ENCODE results near the gene PLCH1.

The PLCH1 gene

GRCh38 chr3:155387571-155387970, 357.3 kb downstream of the PLCH1 start:
- DNase-seq (ENCODE audit: low read depth in 1 of 2, low spot score in 1 of 2): no peak

DNA sequence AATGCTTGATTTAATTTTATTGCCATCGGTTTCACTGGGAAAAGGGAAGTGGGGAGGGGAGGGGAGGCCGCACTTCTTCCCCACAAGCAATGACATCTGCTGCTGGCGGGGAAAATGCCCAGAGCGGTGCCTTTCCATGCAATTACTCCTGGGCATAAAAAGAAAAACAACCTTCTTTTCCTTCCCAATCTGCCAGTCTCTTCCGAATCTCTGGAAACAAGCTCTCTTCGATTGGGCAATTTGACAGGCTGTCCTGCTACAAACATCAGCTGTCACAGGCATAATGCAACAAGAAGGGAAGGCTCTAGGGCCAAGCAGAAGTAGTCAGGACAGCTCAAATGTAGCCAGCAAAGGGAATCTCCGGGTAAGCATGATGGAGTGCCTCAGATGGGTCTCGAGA, 358.0 kb downstream of the PLCH1 start:
- no peak for DNase-seq (ENCODE audit: low read depth in 1 of 2, low spot score in 1 of 2)

GRCh38 chr3:155385896-155386625, 358.8 kb downstream of the PLCH1 start:
- no peak for DNase-seq (ENCODE audit: low read depth in 1 of 2, low spot score in 1 of 2)

- no peak for DNase-seq (ENCODE audit: low read depth in 1 of 2, low spot score in 1 of 2)
These were observed 362.4 kb downstream of the PLCH1 start for GRCh38 chr3:155382396-155383042.

DNA sequence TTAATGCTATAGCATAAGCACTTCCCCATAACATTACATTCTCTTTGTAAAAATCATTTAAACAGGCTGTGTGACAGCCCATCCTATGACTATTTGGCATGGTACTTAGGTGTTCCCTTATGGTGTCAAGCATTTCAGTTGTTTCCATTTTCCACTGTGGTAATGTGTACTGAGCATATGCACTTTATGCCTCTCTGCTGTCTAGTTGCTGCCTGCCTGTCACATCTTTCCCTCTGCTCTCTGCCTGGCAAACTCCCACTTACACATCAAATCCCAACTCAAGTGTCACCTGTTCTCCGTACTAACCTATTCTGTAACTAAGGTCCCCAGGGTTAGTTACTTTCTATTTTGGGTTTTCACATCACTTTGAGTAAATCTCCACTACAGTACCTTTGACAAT, 367.0 kb downstream of the PLCH1 start:
- no peak for DNase-seq (ENCODE audit: low read depth in 1 of 2, low spot score in 1 of 2)

GRCh38 chr3:155377071-155377470, 367.8 kb downstream of the PLCH1 start:
- no peak for DNase-seq (ENCODE audit: low read depth in 1 of 2, low spot score in 1 of 2)

- no peak for DNase-seq (ENCODE audit: low read depth in 1 of 2, low spot score in 1 of 2)
These were observed 372.6 kb downstream of the PLCH1 start for GRCh38 chr3:155372281-155372680.

- no peak for DNase-seq (ENCODE audit: low read depth in 1 of 2, low spot score in 1 of 2)
These were observed 373.9 kb downstream of the PLCH1 start for GRCh38 chr3:155370764-155371503.

DNA sequence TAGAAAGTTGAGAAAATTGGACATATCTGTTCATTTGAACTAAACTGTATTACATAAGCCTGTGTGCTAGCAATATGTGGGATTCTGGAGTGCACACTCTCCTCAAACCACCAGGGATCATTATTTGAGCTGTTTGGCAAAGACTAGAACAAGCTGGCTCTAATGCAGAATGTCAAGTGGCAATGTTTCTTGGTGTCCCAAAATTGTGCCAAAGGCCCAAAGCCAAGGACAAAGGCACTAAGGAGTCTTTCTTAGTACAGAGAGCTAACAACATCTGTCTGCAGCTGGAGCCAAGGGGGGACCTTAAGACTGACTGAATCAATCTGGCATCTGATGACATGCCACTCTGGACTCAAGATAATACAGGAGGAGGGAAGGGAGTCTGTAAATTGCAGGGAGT, 374.7 kb downstream of the PLCH1 start:
- no peak for DNase-seq (ENCODE audit: low read depth in 1 of 2, low spot score in 1 of 2)

DNA sequence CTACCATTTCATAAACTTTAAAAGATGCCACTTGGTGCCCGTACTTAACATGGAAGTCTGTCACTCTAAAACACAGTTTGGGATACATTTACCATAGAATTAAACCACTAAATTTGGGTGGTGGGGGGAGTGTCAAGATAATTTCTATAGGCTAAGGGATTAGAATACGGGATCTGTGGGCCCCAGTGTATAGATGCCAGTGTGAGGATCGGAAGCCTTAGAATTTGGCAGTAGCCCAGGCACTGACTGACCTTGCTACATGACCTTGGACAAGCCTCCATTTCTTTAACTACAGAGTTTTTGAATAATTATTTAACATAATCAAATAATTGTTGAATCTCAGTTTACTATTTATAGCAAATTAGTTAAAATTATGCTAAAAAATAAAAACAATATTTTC, 375.1 kb downstream of the PLCH1 start:
- DNase-seq (ENCODE audit: low read depth in 1 of 2, low spot score in 1 of 2): no peak

- no peak for DNase-seq (ENCODE audit: low read depth in 1 of 2, low spot score in 1 of 2)
These were observed 375.6 kb downstream of the PLCH1 start for GRCh38 chr3:155369244-155369643.

- DNase-seq (ENCODE audit: low read depth in 1 of 2, low spot score in 1 of 2): no peak
These were observed 376.1 kb downstream of the PLCH1 start for GRCh38 chr3:155368786-155369185.

DNA sequence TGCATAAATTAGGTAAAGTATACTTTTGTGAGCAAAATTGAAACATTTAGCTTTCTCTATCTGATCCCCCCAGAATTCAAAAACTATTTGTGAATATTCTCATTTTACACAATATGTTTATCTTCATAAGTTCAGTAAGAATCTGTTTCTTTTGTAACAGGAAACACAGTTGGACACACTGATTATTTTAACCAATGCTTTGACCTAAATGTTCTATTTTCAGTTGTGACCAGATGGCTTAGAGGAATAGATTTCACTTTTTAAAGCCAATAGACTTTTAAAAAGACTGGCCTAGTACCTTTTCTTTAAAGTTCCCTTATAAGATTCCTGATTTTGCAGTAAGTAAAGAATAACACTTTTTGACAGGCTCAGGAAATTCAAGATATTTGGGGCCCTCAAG, 377.4 kb downstream of the PLCH1 start:
- DNase-seq (ENCODE audit: low read depth in 1 of 2, low spot score in 1 of 2): no peak

DNA sequence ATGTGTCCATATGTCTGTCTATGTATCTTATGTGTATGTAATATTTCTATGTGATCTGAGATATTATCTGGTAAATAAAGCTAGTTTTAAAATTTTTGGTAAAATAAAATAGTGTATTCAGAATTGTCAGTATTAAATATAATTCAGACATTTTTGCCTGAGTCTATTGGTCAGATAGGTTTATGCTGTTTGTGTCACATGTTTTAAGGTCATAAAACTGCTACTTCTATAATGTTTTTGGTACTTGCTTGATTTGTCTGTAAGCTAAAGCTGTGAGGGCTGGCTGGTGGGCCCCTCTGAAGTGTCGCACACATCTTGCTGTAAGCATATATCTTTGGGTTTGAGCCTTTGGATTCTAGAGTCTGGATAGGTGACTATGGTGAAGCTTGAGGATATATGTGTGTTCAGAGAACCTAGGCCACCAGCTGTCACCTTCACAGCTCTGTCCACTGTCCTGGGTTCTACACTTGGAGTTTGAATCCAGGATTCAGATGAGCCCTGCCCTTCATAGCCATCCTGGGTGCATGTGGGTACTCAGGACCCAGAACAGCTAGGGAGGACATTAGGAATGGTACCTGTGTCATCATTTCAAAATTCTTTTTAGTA, 379.6 kb downstream of the PLCH1 start:
- DNase-seq (ENCODE audit: low read depth in 1 of 2, low spot score in 1 of 2): no peak

GRCh38 chr3:155364492-155364891, 380.4 kb downstream of the PLCH1 start:
- DNase-seq (ENCODE audit: low read depth in 1 of 2, low spot score in 1 of 2): no peak

GRCh38 chr3:155363690-155364070, 381.2 kb downstream of the PLCH1 start:
- no peak for DNase-seq (ENCODE audit: low read depth in 1 of 2, low spot score in 1 of 2)

GRCh38 chr3:155362808-155363689, 381.8 kb downstream of the PLCH1 start:
- DNase-seq (ENCODE audit: low read depth in 1 of 2, low spot score in 1 of 2): no peak

- DNase-seq (ENCODE audit: low read depth in 1 of 2, low spot score in 1 of 2): no peak
These were observed 384.6 kb downstream of the PLCH1 start for GRCh38 chr3:155360281-155360680.

DNA sequence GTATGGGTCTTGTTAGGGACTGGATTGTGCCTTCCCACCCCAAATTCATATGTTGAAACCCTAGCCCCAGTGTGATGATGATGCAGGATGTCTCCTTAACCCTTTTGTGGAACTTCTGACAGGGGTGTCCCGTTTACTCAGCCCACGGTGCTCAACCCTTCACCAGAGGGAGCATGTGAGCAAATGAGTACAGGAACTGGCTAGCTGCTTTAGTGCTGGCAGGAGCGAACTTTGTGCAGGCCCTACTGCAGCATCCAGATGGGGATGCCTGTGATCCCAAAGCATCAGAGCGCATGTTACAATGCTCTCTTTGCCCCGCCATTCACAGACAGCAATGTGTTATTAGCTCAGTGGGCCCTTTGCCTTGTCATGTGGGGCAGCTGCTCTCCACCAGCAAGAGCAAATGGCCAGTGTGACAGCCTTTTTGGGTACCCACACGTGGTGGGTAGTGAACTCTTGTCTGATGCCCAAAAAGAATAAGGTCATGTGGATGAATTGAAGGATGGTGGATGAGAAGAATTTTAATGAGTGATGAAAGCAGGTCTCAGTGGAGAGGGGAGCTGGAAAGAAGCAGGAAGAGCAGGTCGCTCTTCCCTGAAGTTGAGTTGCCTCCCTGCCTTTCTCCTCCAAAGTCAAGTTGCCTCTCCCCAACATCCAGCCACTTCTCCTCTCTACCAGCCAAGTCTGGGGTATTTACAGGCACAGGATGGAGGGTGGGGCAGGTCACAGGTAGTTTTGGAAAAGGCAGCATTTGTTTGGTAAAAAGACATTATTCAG, 388.1 kb downstream of the PLCH1 start:
- DNase-seq (ENCODE audit: low read depth in 1 of 2, low spot score in 1 of 2): no peak

DNA sequence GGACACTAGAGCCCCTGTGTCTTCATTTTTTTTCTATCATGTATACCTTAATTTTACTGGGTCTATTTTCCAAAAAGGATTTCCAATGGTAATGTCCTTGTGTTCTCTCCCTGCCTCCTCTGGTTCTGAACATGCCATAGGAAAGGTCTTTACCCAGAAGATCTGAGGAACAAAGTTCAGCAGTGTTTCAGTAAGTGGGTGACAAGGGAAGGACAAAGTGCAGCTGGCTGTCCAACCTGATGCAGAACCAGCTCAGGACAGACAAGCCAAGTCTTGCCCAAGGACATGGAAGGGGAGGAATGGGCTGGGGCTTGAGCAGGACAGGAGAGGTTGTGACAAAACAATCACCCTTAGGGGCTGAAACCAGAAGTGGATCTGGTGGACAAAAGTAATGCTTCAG, 390.2 kb downstream of the PLCH1 start:
- DNase-seq (ENCODE audit: low read depth in 1 of 2, low spot score in 1 of 2): no peak

Measured in stimulated activated CD4-positive, alpha-beta T cell treated with anti-CD3 and anti-CD28 coated beads, Interleukin-15, amount 100 ng/mL, for 1 hour (primary cell).